A549 (cell line): ENCODE data around the gene GRID1. TPM values are rescaled to one million over a fixed set of nuclear protein-coding genes. Genes with fewer than 3 reads are reported as not detected.

Experiments used
- ATAC-seq, 2 experiments: fragments of 200-7000 bp in 1 of 2; fragments of >200 bp in 1 of 2; cut with Nextera tagmentation in 1 of 2; cut with Tn5 transposase in 1 of 2; 3 replicates each; pipeline versions ENCODE4 v1.8.0 to v1.9.1; 2018 to 2020; ENCODE audit warnings: mild to moderate bottlenecking in 1 of 2, moderate library complexity in 1 of 2
- CTCF ChIA-PET: fragments of 300-600 bp; sonication (Branson Sonifier 250); formaldehyde crosslinking; extraction: SDS; loops from one replicate; lab custom pipeline; 2021; ENCODE audit warnings: antibody characterized with exemption, inconsistent platforms; lab: Yijun Ruan, JAX
- POLR2A ChIA-PET: fragments of 350-600 bp; formaldehyde crosslinking; extraction: SDS; loops from one replicate; lab custom pipeline; 2021; ENCODE audit warnings: antibody characterized with exemption, inconsistent platforms; lab: Yijun Ruan, JAX
- DNase-seq, 2 experiments: peaks; one replicate each; pipeline versions ENCODE4 v3.0.0 to v3.0.0-alpha.2; 2011 to 2016; ENCODE audit warnings: low read depth in 1 of 2, low spot score in 1 of 2
- FAIRE-seq: peaks from 2 replicates; lab custom pipeline; 2011; peaks lifted over from hg19 to GRCh38; lab: Jason Lieb, UNC
- H3K27ac ChIP-seq, 2 experiments: fragments of >200 bp; sonication (Bioruptor Twin); formaldehyde crosslinking; 3 replicates each; pipeline ENCODE4 v1.5.1; 2016 to 2017
- H3K4me1 ChIP-seq: fragments of >200 bp; sonication (Bioruptor Twin); formaldehyde crosslinking; 3 replicates; pipeline ENCODE4 v1.6.1; 2016
- H3K4me2 ChIP-seq: fragments of >200 bp; sonication (Bioruptor Twin); formaldehyde crosslinking; 3 replicates; pipeline ENCODE4 v1.6.1; 2016
- H3K4me3 ChIP-seq: fragments of >200 bp; sonication (Bioruptor Twin); formaldehyde crosslinking; 3 replicates; pipeline ENCODE4 v1.5.1; 2016
- H3K9me3 ChIP-seq: fragments of >200 bp; sonication (Bioruptor Twin); formaldehyde crosslinking; 3 replicates; pipeline ENCODE4 v1.6.1; 2016
- BHLHE40 ChIP-seq: IDR thresholded peaks from 2 replicates; pipeline ENCODE4 v1.6.1; 2012; ENCODE audit warnings: low read depth, low read length, inconsistent platforms
- CEBPB ChIP-seq, 2 experiments: fragments of >200 bp in 1 of 2; sonication (Bioruptor Twin) in 1 of 2; formaldehyde crosslinking in 1 of 2; IDR thresholded peaks; 2 replicates each; pipeline ENCODE4 v1.6.1; 2012 to 2016
- EHF ChIP-seq: fragments of 250-450 bp; sonication (Bioruptor Pico); IDR thresholded peaks from 2 replicates; pipeline ENCODE4 v1.5.0; 2020; ENCODE audit warnings: mild to moderate bottlenecking
- EHMT2 ChIP-seq: fragments of 200-600 bp; sonication (generic); IDR thresholded peaks from 2 replicates; pipeline ENCODE4 v1.6.1; 2016; ENCODE audit warnings: antibody characterized with exemption, low read depth, mild to moderate bottlenecking, moderate library complexity
- HOXA7 ChIP-seq: fragments of 250-450 bp; sonication (Bioruptor Pico); IDR thresholded peaks from 2 replicates; pipeline ENCODE4 v1.5.0; 2020; ENCODE audit warnings: mild to moderate bottlenecking, moderate library complexity
- HOXB5 ChIP-seq: fragments of 250-450 bp; sonication (Bioruptor Pico); IDR thresholded peaks from 2 replicates; pipeline ENCODE4 v1.5.0; 2020; ENCODE audit warnings: mild to moderate bottlenecking, moderate library complexity
- KDM1A ChIP-seq: fragments of 200-600 bp; sonication (generic); IDR thresholded peaks from 2 replicates; pipeline ENCODE4 v1.6.1; 2016; ENCODE audit warnings: low read depth, mild to moderate bottlenecking
- MAZ ChIP-seq: fragments of 150-350 bp; IDR thresholded peaks from 2 replicates; pipeline ENCODE4 v1.6.1; 2014; ENCODE audit warnings: antibody characterized with exemption, low read depth, low read length, borderline replicate concordance
- NFE2L2 ChIP-seq: fragments of 150-350 bp; conservative IDR thresholded peaks from 2 replicates; pipeline ENCODE4 v1.6.1; 2014; ENCODE audit warnings: low read length
- NR3C1 ChIP-seq: fragments of >200 bp; sonication (Bioruptor Twin); formaldehyde crosslinking; IDR thresholded peaks from 3 replicates; pipeline ENCODE4 v1.6.1; 2017
- RARB ChIP-seq: fragments of 250-450 bp; sonication (Bioruptor Pico); IDR thresholded peaks from 2 replicates; pipeline ENCODE4 v1.8.0; 2021; ENCODE audit warnings: mild to moderate bottlenecking, moderate library complexity
- RCOR1 ChIP-seq: fragments of 150-350 bp; IDR thresholded peaks from 2 replicates; pipeline ENCODE4 v1.6.1; 2014; ENCODE audit warnings: antibody characterized with exemption, low read length, low read depth
- REST ChIP-seq: fragments of 200-600 bp; sonication (generic); IDR thresholded peaks from 2 replicates; pipeline ENCODE4 v1.6.1; 2016; ENCODE audit warnings: antibody characterized with exemption, mild to moderate bottlenecking, moderate library complexity
- SMC3 ChIP-seq: fragments of >200 bp; sonication (Bioruptor Twin); formaldehyde crosslinking; IDR thresholded peaks from 3 replicates; pipeline ENCODE4 v1.6.1; 2018; ENCODE audit warnings: inconsistent platforms
- TFCP2L1 ChIP-seq: fragments of 250-450 bp; sonication (Bioruptor Pico); IDR thresholded peaks from 2 replicates; pipeline ENCODE4 v1.5.0; 2021; ENCODE audit warnings: mild to moderate bottlenecking
- WGBS: methylation state at CpG from one replicate; pipeline ENCODE4 v1.1.6; 2017; ENCODE audit errors: missing lambda C conversion rate; 5-methylcytosine and 5-hydroxymethylcytosine counted together
- polyA plus RNA-seq, 4 experiments: library from polyadenylated mRNA; depleted of rRNA in 3 of 4; stranded (reverse); fragments of >200 nt; fragmentation: RNase III in 1 of 4; extraction: RNeasy Plus Mini Kit Qiagen cat#74134 plus additional on column Dnase treatment in 1 of 4; gene quantifications; 2 replicates in 3 of 4; 3 replicates in 1 of 4; pipeline ENCODE4 v1.2.3, GENCODE V29; 2011 to 2017

GRID1 gene
- polyA plus RNA-seq, 2 of the 4 experiments (the other 2 are of a cell fraction), result 0.14 to 0.30 TPM

- TF ChIP-seq NFE2L2 (no peak), CEBPB (IDR thresholded peaks at IDR 0.05) (no peak)
These were observed 506.7 kb downstream of the GRID1 start (continued) for GRCh38 chr10:85859859-85860258.

- ATAC-seq, result no peak
- Histone ChIP-seq H3K4me3 (no peak overlapping the region), H3K27ac (no peak overlapping the region), H3K4me2 (no peak overlapping the region), H3K4me1 (no peaks in the 10 kb centered on the region), H3K9me3 (no peaks in the 10 kb centered on the region)
- POLR2A ChIA-PET, result no interaction called here
- CTCF ChIA-PET, result interaction anchor here (0.7 to 1.1 kb wide), 2 partner anchors 280 to 444 kb away, joined by 3 read pairs; no protein-coding TSS in a partner anchor
- no peak for DNase-seq
- 24% methylated on average over 3 of the region's 3 CpGs for WGBS
- FAIRE-seq, result no peak
- TF ChIP-seq SMC3, result no peak
- no peak for TF ChIP-seq HOXA7
- TF ChIP-seq TFCP2L1 (CRISPR knock-in tag), result no peak
- TF ChIP-seq NR3C1, result no peak
These were observed 507.6 kb downstream of the GRID1 start for GRCh38 chr10:85858776-85859515.

GRCh38 chr10:85857791-85858190, 508.8 kb downstream of the GRID1 start:
- DNase-seq (no peak), ATAC-seq (no peak), FAIRE-seq (no peak)
- H3K4me2 ChIP-seq, result no peak overlapping the region
- WGBS, result 100% methylated on average over 2 of the region's 3 CpGs
- CTCF ChIA-PET, result interaction anchor here (0.6 to 1.1 kb wide), 2 partner anchors 8 to 445 kb away, joined by 3 read pairs; no protein-coding TSS in a partner anchor
- no peaks in the 10 kb centered on the region for H3K4me1 ChIP-seq
- TF ChIP-seq REST, result no peak
- TF ChIP-seq MAZ, result no peak
- TF ChIP-seq EHF (CRISPR knock-in tag), result no peak
- no peak for TF ChIP-seq NR3C1
- no peak for TF ChIP-seq RCOR1
- no peak for TF ChIP-seq BHLHE40
- TF ChIP-seq RARB (CRISPR knock-in tag), result no peak
- TF ChIP-seq EHMT2, result no peak
- no peak overlapping the region for H3K4me3 ChIP-seq
- H3K9me3 ChIP-seq, result no peaks in the 10 kb centered on the region
- POLR2A ChIA-PET, result no interaction called here
- H3K27ac ChIP-seq, result no peak overlapping the region

- no peaks in the 10 kb centered on the region for H3K4me1 ChIP-seq
- 27% methylated on average over 9 of the region's 9 CpGs for WGBS
- no peak for FAIRE-seq
- H3K4me2 ChIP-seq, result no peak overlapping the region
- CTCF ChIA-PET, result no interaction called here
- H3K27ac ChIP-seq, result no peak overlapping the region
- no peak for ATAC-seq
- TF ChIP-seq RCOR1, result no peak
- TF ChIP-seq HOXB5 (CRISPR knock-in tag), result no peak
- TF ChIP-seq KDM1A, result no peak
- no peak for DNase-seq
- no peak overlapping the region for H3K4me3 ChIP-seq
- POLR2A ChIA-PET, result no interaction called here
- no peaks in the 10 kb centered on the region for H3K9me3 ChIP-seq
These were observed 509.3 kb downstream of the GRID1 start for GRCh38 chr10:85857305-85857704.
